Measurements from ENCODE around the gene TMEM229A. TPM values are rescaled to one million over a fixed set of nuclear protein-coding genes. Genes with fewer than 3 reads are reported as not detected.
A peak's percentile ranks its signal among the peaks of the same experiment; 100 is the strongest.

TMEM229A gene
- total and polyA plus RNA-seq, 3 experiments from 2014 or later: not detected

DNA sequence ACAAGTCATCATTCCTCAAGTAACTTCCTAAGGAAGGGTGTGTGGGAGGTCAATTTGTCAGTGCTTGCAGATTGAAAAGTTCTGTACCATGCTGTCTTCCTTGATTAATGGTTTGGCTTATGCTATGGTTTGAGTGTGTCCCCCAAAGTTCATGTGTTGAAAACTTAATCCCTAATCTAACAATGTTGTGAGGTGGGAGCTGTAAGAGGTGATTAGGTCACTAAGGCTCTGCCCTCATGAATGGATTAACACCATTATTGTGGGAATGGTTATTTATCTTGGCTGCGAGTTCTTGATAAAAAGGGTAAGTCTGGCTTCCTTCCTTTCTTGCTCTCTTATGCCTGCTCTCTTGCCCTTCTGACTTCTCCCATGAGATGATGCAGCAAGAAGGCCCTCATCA is 29.3 kb upstream of the TMEM229A start:
- no peak overlapping the region for H3K4me3 ChIP-seq (ENCODE audit: low read length)
- H3K4me1 ChIP-seq (ENCODE audit: insufficient read depth, low read length): no peaks in the 10 kb centered on the region
- H3K27me3 ChIP-seq (ENCODE audit: insufficient read depth, low read length, poor library complexity, severe bottlenecking): no peaks in the 10 kb centered on the region
- H3K27ac ChIP-seq (ENCODE audit: low read depth, low read length): no peak overlapping the region
- Mint-ChIP-seq H3K4me1 (no peaks in the 10 kb centered on the region), H3K36me3 (no peaks in the 10 kb centered on the region), H3K27ac (peak overlapping the region in 1 of 8 donors; percentile 64), H3K27me3 (no peaks in the 10 kb centered on the region), H3K4me3 (no peak overlapping the region), H3K9me3 (peaks cover 0 to 16% (median 2%) of the 10 kb centered on the region in 5 donors)
- DNase-seq: no peak
- CTCF ChIA-PET: no interaction called here
- POLR2A ChIA-PET: no interaction called here
- no peaks in the 10 kb centered on the region for H3K36me3 ChIP-seq (ENCODE audit: insufficient read depth, low read length)
- H3K9me3 ChIP-seq (ENCODE audit: low read length): no peaks in the 10 kb centered on the region

DNA sequence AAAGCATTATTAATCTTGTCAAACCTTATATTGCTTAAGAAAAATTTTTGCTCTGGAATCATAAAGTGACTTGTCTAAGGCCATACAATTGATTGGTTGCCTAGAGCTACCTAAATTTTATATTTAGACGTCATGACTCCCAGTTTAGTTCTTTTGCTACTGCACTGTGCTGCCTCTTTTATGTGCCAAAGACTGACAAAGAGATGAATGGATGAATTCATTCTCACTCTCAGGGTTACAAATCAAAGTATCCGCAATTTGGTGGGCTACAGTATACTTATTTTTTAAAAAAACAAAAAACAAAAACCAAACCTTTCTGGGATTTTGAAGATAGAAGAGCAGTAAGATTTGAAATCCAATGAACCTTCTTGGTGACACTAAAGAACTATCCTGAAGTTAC is 27.7 kb upstream of the TMEM229A start:
- Mint-ChIP-seq H3K4me1 (no peaks in the 10 kb centered on the region), H3K27me3 (no peaks in the 10 kb centered on the region)
- POLR2A ChIA-PET: no interaction called here

DNA sequence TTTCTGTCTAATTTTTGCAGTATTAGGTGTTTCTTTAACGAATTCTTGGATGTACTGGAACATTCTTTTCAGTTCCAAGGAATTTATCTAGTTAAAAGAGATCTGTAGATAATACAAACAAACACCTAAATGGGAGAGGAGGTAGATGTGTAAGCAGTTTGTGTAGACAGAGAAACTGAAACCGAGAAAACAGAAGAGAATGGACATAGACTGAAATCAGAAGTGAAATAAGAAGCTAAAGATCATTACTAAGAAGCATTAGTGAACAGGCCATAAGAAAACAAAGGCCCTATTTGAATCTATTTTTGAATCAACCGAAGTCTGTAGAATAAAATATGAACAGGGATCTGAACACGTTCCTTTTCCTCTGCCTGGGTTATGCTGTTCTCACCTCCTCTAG is 26.5 kb upstream of the TMEM229A start:
- no peaks in the 10 kb centered on the region for H3K36me3 Mint-ChIP-seq
- Histone ChIP-seq H3K4me3 (ENCODE audit: low read length) (no peak overlapping the region), H3K4me1 (ENCODE audit: insufficient read depth, low read length) (no peaks in the 10 kb centered on the region), H3K9me3 (ENCODE audit: low read length) (no peaks in the 10 kb centered on the region), H3K27ac (ENCODE audit: low read depth, low read length) (no peak overlapping the region), H3K36me3 (ENCODE audit: insufficient read depth, low read length) (no peaks in the 10 kb centered on the region), H3K27me3 (ENCODE audit: insufficient read depth, low read length, poor library complexity, severe bottlenecking) (no peaks in the 10 kb centered on the region)
- no peak for DNase-seq
- H3K27me3 Mint-ChIP-seq: no peaks in the 10 kb centered on the region
- CTCF ChIA-PET: no interaction called here
- H3K27ac Mint-ChIP-seq: no peak overlapping the region
- H3K9me3 Mint-ChIP-seq: peaks cover 0 to 6% (median 1%) of the 10 kb centered on the region in 5 donors
- no peak overlapping the region for H3K4me3 Mint-ChIP-seq
- H3K4me1 Mint-ChIP-seq: no peaks in the 10 kb centered on the region
- POLR2A ChIA-PET: no interaction called here

More for the DNA sequence above, 27.7 kb upstream of the TMEM229A start:
- H3K4me1 ChIP-seq (ENCODE audit: insufficient read depth, low read length): no peaks in the 10 kb centered on the region
- H3K36me3 ChIP-seq (ENCODE audit: insufficient read depth, low read length): no peaks in the 10 kb centered on the region
- Mint-ChIP-seq H3K9me3 (peaks cover 0 to 9% (median 2%) of the 10 kb centered on the region in 5 donors), H3K27ac (no peak overlapping the region), H3K4me3 (no peak overlapping the region), H3K36me3 (no peaks in the 10 kb centered on the region)
- CTCF ChIA-PET: no interaction called here
- H3K4me3 ChIP-seq (ENCODE audit: low read length): no peak overlapping the region
- no peak overlapping the region for H3K27ac ChIP-seq (ENCODE audit: low read depth, low read length)
- no peaks in the 10 kb centered on the region for H3K27me3 ChIP-seq (ENCODE audit: insufficient read depth, low read length, poor library complexity, severe bottlenecking)
- H3K9me3 ChIP-seq (ENCODE audit: low read length): no peaks in the 10 kb centered on the region
- no peak for DNase-seq

DNA sequence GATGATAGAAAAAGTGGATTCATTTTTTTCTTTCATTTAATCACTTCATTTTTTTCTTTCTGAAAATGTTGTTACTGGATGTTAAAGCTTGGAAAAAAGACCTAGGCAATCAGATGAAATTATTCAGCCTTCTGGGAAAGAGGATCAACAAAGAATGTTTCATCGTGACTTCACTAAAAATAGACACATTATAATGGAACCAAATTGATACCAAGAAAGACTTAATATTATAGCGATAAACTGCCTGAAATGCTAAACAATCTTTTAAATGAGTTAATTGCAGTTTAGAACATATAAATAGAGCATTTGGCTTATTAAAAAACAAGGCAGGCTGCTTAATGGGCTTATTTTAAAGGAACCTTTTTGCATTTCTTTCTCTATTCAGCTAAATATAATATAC is 25.6 kb upstream of the TMEM229A start:
- no peaks in the 10 kb centered on the region for H3K4me1 ChIP-seq (ENCODE audit: insufficient read depth, low read length)
- H3K4me3 ChIP-seq (ENCODE audit: low read length): no peak overlapping the region
- no peaks in the 10 kb centered on the region for H3K9me3 ChIP-seq (ENCODE audit: low read length)
- DNase-seq: no peak
- Mint-ChIP-seq H3K27me3 (no peaks in the 10 kb centered on the region), H3K4me1 (no peaks in the 10 kb centered on the region), H3K36me3 (no peaks in the 10 kb centered on the region), H3K4me3 (no peak overlapping the region), H3K9me3 (peaks cover 0 to 3% (median 0%) of the 10 kb centered on the region in 5 donors), H3K27ac (no peak overlapping the region)
- ChIA-PET POLR2A (no interaction called here), CTCF (no interaction called here)
- H3K27ac ChIP-seq (ENCODE audit: low read depth, low read length): no peak overlapping the region
- H3K27me3 ChIP-seq (ENCODE audit: insufficient read depth, low read length, poor library complexity, severe bottlenecking): no peaks in the 10 kb centered on the region
- H3K36me3 ChIP-seq (ENCODE audit: insufficient read depth, low read length): no peaks in the 10 kb centered on the region

DNA sequence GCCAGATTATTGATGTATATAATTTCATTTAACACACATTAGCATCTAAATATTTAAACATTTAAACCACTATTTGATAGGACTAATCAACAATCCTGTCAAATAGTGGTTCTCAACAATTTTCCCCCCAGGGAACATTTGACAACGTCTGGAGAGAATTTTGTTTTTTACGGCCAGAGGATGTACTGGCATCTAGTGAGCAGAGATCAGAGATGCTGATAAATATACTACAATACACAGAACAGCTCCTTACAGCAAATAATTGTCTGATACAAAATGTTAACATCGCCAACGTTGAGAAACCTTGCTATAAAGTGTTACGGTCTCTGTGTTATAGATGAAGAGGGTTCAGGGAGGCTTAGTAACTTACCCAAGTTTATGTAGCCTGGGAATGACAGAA is 25.0 kb upstream of the TMEM229A start:
- Histone ChIP-seq H3K9me3 (ENCODE audit: low read length) (no peaks in the 10 kb centered on the region), H3K36me3 (ENCODE audit: insufficient read depth, low read length) (no peaks in the 10 kb centered on the region), H3K27ac (ENCODE audit: low read depth, low read length) (no peak overlapping the region), H3K4me3 (ENCODE audit: low read length) (no peak overlapping the region), H3K27me3 (ENCODE audit: insufficient read depth, low read length, poor library complexity, severe bottlenecking) (no peaks in the 10 kb centered on the region), H3K4me1 (ENCODE audit: insufficient read depth, low read length) (no peaks in the 10 kb centered on the region)
- H3K4me1 Mint-ChIP-seq: no peaks in the 10 kb centered on the region
- no peak for DNase-seq
- CTCF ChIA-PET: no interaction called here
- no peak overlapping the region for H3K4me3 Mint-ChIP-seq
- no peaks in the 10 kb centered on the region for H3K27me3 Mint-ChIP-seq
- peaks cover 0 to 3% (median 0%) of the 10 kb centered on the region in 5 donors for H3K9me3 Mint-ChIP-seq
- H3K27ac Mint-ChIP-seq: no peak overlapping the region
- POLR2A ChIA-PET: no interaction called here
- no peaks in the 10 kb centered on the region for H3K36me3 Mint-ChIP-seq

DNA sequence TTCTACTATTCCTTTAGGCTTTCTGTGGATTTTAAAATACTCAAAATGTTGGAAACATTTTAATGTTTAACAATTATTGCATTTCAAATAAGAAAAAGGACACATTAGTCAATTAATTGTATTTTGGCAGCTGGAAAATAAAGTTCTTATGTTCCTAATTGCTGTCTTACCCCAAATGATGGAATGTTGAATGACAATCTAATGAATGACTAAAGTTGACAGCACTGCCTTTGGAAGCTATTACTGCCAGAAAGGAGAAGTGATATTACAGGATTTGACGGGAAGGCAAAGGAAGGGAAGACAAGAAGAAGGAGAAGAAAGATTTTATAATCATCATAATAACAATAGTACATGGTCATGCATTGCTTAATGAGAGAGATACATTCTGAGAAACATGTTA is 23.4 kb upstream of the TMEM229A start:
- Histone ChIP-seq H3K27me3 (ENCODE audit: insufficient read depth, low read length, poor library complexity, severe bottlenecking) (no peaks in the 10 kb centered on the region), H3K36me3 (ENCODE audit: insufficient read depth, low read length) (no peaks in the 10 kb centered on the region), H3K4me1 (ENCODE audit: insufficient read depth, low read length) (no peaks in the 10 kb centered on the region), H3K27ac (ENCODE audit: low read depth, low read length) (no peak overlapping the region), H3K9me3 (ENCODE audit: low read length) (no peaks in the 10 kb centered on the region), H3K4me3 (ENCODE audit: low read length) (no peak overlapping the region)
- ChIA-PET CTCF (no interaction called here), POLR2A (no interaction called here)
- Mint-ChIP-seq H3K27ac (no peak overlapping the region), H3K4me1 (no peaks in the 10 kb centered on the region), H3K27me3 (no peaks in the 10 kb centered on the region), H3K4me3 (no peak overlapping the region), H3K9me3 (no peaks in the 10 kb centered on the region), H3K36me3 (no peaks in the 10 kb centered on the region)
- no peak for DNase-seq

DNA sequence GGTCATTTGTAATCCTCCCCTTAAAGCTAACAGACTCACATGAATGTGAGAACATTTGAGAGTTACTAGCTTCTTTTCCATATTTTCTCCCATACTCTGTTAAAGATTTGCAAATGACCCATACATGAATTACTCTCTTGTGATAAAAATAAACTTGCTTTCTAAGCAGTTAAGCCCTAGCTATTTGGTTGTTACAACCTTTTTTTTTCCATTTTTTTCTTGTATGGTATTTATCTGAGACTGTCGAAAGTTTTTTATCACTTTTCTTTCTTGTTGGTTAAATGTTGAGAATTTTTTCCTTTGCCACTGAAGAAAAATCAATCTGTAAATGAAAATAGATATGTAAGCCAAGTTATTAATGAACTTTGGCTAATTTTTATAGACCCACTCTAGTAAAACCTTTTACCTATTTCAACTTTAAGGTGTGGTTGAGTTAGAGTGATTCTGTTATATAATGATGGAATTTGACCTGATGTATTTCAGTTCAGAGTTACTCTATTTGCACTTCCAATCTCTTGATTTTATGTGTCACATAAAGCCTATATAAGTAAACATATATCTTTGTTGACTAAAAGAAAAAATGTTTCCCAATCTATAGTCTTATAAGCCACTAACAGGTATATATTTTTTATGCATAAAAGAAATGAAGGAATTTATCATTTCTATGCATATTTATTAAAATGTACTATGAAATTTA is 19.0 kb upstream of the TMEM229A start:
- no peaks in the 10 kb centered on the region for H3K27me3 ChIP-seq (ENCODE audit: insufficient read depth, low read length, poor library complexity, severe bottlenecking)
- no peaks in the 10 kb centered on the region for H3K36me3 Mint-ChIP-seq
- no peaks in the 10 kb centered on the region for H3K36me3 ChIP-seq (ENCODE audit: insufficient read depth, low read length)
- H3K27ac Mint-ChIP-seq: no peak overlapping the region
- peaks cover 0 to 2% of the 10 kb centered on the region in 2 donors for H3K27me3 Mint-ChIP-seq
- no peaks in the 10 kb centered on the region for H3K4me1 Mint-ChIP-seq
- H3K9me3 Mint-ChIP-seq: no peaks in the 10 kb centered on the region
- no peaks in the 10 kb centered on the region for H3K4me1 ChIP-seq (ENCODE audit: insufficient read depth, low read length)
- H3K9me3 ChIP-seq (ENCODE audit: low read length): no peaks in the 10 kb centered on the region
- no peak for DNase-seq
- H3K4me3 ChIP-seq (ENCODE audit: low read length): no peak overlapping the region
- no peak overlapping the region for H3K27ac ChIP-seq (ENCODE audit: low read depth, low read length)
- ChIA-PET CTCF (interaction anchor here (1.3 kb wide), 1 partner anchor 12 kb away, joined by 4 read pairs; no protein-coding TSS in a partner anchor), POLR2A (no interaction called here)
- no peak overlapping the region for H3K4me3 Mint-ChIP-seq

DNA sequence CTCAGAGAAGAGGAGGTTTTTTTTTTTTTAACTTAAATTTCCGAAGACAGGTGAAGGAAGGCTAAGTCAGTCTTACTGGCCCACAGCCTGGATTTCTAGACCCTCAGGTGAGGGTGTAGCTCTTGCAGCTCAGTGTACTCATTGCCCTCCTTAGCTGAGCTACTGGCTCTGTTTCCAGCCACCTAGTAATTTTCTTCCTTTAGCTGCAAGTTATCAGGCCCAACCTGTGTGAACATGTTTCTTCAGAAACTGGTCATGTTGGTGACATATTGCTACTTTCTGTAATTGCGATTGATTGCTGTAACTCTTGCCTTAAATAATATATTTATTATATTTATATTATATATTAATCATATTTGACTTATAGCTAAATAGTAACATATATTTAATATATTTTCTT is 10.0 kb upstream of the TMEM229A start:
- DNase-seq: no peak
- Histone ChIP-seq H3K27me3 (ENCODE audit: insufficient read depth, low read length, poor library complexity, severe bottlenecking) (no peaks in the 10 kb centered on the region), H3K27ac (ENCODE audit: low read depth, low read length) (no peak overlapping the region), H3K9me3 (ENCODE audit: low read length) (no peaks in the 10 kb centered on the region), H3K4me3 (ENCODE audit: low read length) (no peak overlapping the region), H3K4me1 (ENCODE audit: insufficient read depth, low read length) (no peaks in the 10 kb centered on the region), H3K36me3 (ENCODE audit: insufficient read depth, low read length) (no peaks in the 10 kb centered on the region)
- Mint-ChIP-seq H3K27ac (no peak overlapping the region), H3K36me3 (no peaks in the 10 kb centered on the region), H3K9me3 (no peaks in the 10 kb centered on the region), H3K27me3 (peaks cover 0 to 3% of the 10 kb centered on the region in 2 donors), H3K4me3 (no peak overlapping the region), H3K4me1 (no peaks in the 10 kb centered on the region)
- CTCF ChIA-PET: no interaction called here
- POLR2A ChIA-PET: no interaction called here

Data from CD8-positive, alpha-beta memory T cell (primary cell).